GM18907 (cell line): ENCODE measurements around the gene SMARCD1.

Experiments
- ATAC-seq: cut with Tn5 transposase; IDR thresholded peaks from one replicate; pipeline ENCODE4 v1.9.1; 2021; ENCODE audit warnings: mild to moderate bottlenecking, moderate library complexity; ENCODE audit not compliant: unreplicated experiment

Gene SMARCD1

DNA sequence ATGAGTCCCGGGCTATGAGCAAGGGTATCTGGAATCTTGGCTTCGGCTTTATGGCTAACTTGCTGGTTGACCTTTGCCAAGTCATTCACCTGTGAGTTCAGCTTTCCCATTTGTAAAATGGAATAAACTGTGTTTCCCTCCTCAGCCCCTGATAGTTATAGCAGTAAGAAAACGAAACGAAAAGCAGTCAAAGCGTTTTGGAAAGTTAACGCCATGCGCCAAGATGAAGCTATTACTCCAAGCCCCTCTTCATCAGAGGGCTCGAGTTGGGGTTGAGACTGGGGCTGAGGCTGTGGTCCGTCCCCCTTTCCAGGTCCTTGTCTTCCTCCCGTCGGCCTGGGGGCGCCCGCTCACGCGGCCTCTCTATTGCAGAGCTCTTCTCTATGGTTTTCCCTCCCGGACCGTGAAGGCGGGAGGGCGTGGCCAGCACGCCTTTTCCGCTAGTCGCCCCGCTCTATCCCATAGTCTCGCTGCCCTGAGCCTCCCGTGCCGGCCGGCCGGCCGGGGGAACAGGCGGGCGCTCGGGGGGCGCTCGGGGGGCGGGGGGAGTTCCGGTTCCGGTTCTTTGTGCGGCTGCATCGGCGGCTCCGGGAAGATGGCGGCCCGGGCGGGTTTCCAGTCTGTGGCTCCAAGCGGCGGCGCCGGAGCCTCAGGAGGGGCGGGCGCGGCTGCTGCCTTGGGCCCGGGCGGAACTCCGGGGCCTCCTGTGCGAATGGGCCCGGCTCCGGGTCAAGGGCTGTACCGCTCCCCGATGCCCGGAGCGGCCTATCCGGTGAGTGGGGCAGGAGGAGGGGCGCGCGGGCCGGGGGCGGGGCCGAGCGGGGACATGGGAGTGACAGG is at the start of gene SMARCD1:
Gene SMARCD1 (plus strand): TSS at position 568 of the 840 bp plus-strand sequence. CDS start 28 bp downstream, at position 596.
- ATAC-seq, result peak; percentile 78

DNA sequence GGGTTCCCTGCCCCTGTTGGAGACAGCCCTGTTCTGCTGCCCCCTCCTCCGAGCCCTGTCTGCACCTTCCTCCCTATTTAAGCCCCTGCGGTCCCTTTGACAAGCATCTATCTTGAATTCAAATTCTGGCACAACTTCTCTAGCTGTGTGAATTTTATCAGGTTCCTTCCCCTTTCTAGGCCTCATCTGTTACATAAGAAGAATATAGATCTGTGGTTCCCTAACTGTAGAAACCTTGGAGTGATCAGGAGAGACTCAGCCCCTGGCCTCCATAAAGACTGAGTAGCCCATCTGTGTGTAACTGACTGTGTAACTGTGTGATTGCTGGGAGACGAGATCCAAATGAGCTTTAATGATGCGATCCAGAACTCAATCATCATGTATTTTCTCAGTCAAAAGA is 46.8 kb upstream of the SMARCD1 start:
- no peak for ATAC-seq

DNA sequence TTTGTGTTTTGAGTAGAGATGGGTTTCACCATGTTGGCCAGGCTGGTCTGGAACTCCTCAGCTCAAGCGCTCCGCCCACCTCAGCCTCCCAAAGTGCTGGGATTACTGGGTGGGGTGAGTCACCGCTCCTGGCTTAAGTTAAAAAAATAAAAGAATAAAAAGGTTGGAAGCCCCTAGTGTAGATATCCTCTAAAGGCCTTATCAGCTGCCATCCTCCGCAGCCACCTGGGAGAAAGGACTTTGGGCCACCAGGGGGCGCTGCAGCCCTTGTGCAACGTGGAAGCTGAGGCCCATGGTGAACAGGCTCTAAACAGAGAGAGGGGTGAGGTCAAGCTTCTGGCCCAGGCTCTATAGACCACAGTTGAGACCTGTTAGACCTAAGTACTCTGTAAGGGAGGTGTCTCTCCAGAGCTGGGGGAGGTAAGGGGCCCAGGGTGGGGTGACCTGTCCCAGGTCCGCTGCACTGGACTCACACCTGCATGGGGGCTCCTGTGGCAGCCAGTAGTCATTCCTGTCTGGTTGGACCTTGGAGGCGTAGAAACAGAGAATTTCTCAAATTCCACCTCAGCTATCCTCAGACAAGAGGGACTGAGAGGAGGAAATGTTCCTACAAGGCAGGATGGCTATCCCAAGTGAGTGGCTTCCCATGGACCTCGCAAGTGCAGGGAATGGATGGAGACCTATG is 45.8 kb upstream of the SMARCD1 start:
- no peak for ATAC-seq

- ATAC-seq, result no peak
These were observed 44.5 kb upstream of the SMARCD1 start for GRCh38 chr12:50040657-50041056.

- ATAC-seq, result no peak
These were observed 43.9 kb upstream of the SMARCD1 start for GRCh38 chr12:50041062-50041860.

DNA sequence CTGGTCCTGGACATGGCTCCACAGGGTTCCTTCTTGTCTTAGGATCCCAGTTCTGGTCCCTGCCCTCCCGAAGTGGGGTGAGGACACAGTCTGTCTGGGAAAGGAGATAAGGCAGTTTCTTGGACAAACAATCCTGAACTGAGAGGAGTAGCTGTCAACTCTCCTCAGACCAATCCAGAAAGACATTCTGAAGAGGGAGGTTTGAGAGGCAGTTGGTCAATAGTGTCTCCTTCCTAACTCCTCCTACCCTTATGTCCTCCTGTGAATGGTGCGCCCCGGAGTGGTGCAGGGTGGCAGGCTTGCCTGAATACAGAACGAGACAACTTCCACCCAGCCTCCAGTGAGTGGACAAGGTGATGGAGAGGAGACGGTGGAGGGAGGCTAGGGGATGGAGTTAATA is 43.2 kb upstream of the SMARCD1 start:
- no peak for ATAC-seq

- ATAC-seq, result no peak
These were observed 42.4 kb upstream of the SMARCD1 start for GRCh38 chr12:50042693-50043092.

DNA sequence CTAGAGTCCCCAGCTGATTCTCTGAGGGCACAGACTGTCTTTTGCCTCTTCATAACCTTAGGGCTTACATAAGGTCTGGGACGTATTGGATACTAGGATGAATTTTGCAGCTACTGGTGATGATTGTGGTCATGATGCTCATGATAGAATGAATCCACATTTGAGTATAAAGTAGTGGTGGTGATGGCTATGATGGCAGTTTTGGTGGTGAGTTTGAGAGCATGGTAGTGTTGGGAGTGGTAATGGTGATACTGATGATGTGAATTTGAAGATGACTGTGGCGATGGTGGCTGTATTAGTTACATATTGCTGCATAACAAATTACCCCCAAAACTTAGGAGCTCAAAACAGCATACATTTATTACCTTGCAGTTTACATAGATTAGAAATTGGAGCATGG is 41.8 kb upstream of the SMARCD1 start:
- no peak for ATAC-seq

GRCh38 chr12:50043854-50044253 is 41.3 kb upstream of the SMARCD1 start:
- no peak for ATAC-seq

- ATAC-seq, result no peak
These were observed 37.4 kb upstream of the SMARCD1 start for GRCh38 chr12:50047693-50048250.

GRCh38 chr12:50049254-50050118 is 35.7 kb upstream of the SMARCD1 start:
- ATAC-seq, result no peak

- ATAC-seq, result no peak
These were observed 35.1 kb upstream of the SMARCD1 start for GRCh38 chr12:50050119-50050385.

- ATAC-seq, result no peak
These were observed 34.6 kb upstream of the SMARCD1 start for GRCh38 chr12:50050410-50051098.

GRCh38 chr12:50051101-50051806 is 33.9 kb upstream of the SMARCD1 start:
- no peak for ATAC-seq

- ATAC-seq, result no peak
These were observed 32.6 kb upstream of the SMARCD1 start for GRCh38 chr12:50052544-50052943.

DNA sequence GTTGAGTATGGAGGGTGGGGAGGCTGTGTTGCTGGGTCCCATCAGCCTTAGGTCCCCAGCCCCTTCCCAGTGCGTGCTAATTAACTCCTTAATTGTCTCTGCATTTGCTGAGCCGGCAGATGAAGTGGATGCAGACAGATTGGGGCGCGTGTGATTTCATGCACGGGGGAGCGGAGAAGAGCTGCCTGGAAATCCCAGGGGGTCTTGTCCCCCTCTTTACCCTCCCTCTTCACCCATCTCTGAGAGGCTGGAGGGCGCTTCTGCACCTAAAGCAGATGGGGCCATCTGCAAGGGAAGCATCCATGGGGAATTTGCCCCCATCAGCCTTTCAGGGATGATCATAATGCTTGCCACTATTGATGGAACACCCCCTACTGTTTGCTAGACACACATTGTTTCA is 32.2 kb upstream of the SMARCD1 start:
- ATAC-seq, result no peak

- ATAC-seq, result no peak
These were observed 31.6 kb upstream of the SMARCD1 start for GRCh38 chr12:50053583-50053982.

- peak; percentile 51 for ATAC-seq
These were observed 29.1 kb upstream of the SMARCD1 start for GRCh38 chr12:50055831-50056638.

GRCh38 chr12:50056639-50056976 is 28.5 kb upstream of the SMARCD1 start:
- ATAC-seq, result no peak
